Measurements from ENCODE around the gene KCNQ2. TPM values are rescaled to one million over a fixed set of nuclear protein-coding genes. Genes with fewer than 3 reads are reported as not detected.
"Not testable (repeated sequence)": the region's sequence is repeated elsewhere in the genome, so short reads cannot be mapped to it uniquely, and the experiment has no call there.

KCNQ2 gene
- total RNA-seq, 1 experiment from 2014 or later, result 0.17 TPM

DNA sequence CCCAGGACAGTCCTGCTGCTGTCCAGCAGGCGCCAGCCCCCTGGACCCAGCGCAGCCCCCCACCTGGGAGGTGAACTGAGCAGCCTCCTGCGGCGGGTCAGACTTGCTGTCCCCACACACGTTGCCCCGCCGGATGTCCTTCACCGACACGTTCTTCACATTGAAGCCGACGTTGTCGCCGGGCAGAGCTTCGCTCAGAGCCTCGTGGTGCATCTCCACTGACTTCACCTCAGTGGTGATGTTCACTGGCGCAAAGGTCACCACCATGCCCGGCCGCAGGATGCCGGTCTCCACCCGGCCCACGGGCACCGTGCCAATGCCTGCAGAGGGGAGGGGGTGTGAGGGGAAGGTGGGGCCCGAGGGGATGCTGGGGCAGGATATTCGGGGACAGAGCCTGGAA lies 18.0 kb upstream of the KCNQ2 start:
- no peak for DNase-seq (ENCODE audit: low read depth)

- DNase-seq (ENCODE audit: low read depth), result no peak
Observed at GRCh38 chr20:63488315-63489251, 16.1 kb upstream of the KCNQ2 start.

DNA sequence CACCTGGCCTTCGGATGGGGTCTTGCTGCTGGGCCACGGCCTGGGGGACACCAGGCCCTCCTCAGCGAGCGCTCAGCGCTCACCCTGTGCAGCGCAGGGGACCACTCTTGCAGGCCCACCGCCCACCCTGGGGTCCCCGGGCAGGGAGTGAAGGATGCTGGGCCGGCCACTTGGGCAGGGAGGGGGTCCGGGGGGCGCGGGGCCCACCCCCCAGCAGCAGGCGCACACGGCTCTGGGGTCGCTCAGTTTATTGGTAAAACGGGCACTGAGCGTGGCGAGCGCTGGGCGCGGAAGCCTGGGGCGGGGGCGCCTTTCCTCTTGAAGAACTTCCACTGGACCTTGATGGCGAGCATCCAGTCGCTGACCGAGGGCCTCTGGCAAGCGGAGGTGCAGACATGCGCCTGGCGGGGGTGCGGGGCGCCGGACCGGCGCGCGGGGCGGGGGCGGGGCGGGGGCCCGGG lies 15.4 kb upstream of the KCNQ2 start:
- DNase-seq (ENCODE audit: low read depth), result no peak

- DNase-seq (ENCODE audit: low read depth), result no peak
Observed at GRCh38 chr20:63487116-63487764, 14.8 kb upstream of the KCNQ2 start.

GRCh38 chr20:63486300-63486855 lies 13.9 kb upstream of the KCNQ2 start:
- DNase-seq (ENCODE audit: low read depth), result no peak

DNA sequence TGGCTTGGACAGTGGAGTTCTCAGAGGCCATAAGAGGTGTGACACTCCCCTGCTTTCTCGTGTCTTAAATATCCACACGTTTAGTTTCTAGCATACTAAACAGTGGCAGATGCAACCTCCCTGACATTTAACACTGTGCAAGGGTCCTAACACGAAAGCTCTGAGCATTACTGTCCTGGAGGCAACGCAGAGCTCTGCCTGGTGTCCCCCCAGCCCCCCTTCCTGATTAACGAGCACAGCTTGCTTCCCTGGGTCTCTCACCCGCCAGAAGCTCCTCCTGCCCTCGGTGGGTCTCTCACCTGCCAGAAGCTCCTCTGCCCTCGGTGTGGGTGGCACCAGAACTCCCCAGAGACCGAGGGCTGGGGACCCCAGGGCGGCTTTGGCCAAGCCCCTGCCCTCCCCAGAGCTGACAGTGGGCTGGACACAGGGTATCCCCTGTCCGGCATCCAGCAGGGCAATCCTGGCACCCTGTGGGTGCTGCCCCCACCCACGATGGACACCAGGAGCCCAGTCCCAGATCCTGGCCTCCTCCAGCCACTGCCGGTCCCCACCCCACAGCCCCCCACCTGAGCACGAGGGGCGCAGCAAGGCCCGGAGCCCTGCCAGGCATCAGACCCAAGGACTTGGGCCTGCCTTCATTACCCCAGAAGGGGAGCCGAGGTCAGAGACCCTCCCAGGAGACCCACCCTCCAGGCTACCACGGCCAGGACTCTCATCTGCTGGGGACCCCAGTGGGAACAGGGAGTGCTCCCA lies 12.4 kb upstream of the KCNQ2 start:
- DNase-seq (ENCODE audit: low read depth), result no peak

GRCh38 chr20:63484236-63484635 lies 11.8 kb upstream of the KCNQ2 start:
- DNase-seq (ENCODE audit: low read depth), result no peak

- DNase-seq (ENCODE audit: low read depth), result no peak
Observed at GRCh38 chr20:63483834-63484233, 11.4 kb upstream of the KCNQ2 start.

DNA sequence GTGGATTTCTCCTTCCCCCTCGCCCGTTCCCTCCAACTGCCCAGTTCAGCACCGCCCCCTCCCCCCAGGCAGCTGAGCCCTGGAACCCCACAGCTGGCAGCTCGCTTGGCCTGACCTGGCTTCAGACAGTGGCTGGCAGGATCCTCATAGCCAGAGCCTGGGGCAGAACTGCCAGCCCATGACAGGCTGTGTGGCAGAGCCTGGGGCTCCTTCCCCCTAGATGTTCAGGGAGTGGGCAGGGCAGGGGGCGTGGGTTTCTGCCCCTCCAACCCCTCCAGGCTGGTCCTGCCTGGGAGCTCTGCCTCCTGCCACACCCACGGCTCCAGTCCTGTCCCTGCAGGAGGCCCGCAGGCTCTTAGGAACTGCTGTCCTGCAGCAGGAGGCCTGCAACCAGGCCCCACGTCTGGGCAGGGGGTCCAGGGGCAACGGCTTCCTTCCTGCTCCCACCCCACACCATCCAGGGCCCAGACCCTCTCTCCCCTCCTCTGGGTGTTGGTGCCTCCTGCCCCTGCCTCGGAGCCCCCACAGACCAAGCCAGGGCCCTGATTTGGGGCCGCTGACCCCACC lies 9.6 kb upstream of the KCNQ2 start:
- no peak for DNase-seq (ENCODE audit: low read depth)

- DNase-seq (ENCODE audit: low read depth), result no peak
Observed at GRCh38 chr20:63481503-63481902, 9.0 kb upstream of the KCNQ2 start.

DNA sequence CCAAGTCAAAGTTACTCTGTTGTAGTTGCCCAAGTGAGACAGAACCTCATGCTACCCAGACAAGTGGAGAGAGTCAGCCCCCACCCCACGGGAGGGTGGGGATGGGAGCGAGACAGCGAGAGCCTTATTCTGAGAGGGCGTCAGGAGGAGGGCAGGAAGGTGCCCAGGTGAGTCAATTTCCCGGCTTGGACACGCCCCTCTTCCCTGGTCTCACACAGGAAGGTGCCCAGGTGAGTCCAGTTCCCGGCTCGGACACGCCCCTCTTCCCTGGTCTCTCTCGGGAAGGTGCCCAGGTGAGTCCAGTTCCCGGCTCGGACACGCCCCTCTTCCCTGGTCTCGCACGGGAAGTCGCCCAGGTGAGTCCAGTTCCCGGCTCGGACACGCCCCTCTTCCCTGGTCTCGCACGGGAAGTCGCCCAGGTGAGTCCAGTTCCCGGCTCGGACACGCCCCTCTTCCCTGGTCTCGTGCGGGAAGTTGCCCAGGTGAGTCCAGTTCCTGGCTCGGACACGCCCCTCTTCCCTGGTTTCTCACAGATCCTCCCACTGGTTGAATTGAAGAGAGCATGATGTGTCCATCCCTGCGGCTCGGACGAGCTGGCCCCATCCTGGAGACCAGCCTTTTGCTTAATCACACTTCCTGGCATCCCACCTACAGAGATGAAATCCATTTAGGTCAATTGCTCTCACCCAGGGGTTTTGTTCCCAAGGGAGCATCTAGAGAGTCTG lies 7.4 kb upstream of the KCNQ2 start:
- not testable (repeated sequence) for DNase-seq (ENCODE audit: low read depth)

GRCh38 chr20:63478346-63479302 lies 6.2 kb upstream of the KCNQ2 start:
- no peak for DNase-seq (ENCODE audit: low read depth)

DNA sequence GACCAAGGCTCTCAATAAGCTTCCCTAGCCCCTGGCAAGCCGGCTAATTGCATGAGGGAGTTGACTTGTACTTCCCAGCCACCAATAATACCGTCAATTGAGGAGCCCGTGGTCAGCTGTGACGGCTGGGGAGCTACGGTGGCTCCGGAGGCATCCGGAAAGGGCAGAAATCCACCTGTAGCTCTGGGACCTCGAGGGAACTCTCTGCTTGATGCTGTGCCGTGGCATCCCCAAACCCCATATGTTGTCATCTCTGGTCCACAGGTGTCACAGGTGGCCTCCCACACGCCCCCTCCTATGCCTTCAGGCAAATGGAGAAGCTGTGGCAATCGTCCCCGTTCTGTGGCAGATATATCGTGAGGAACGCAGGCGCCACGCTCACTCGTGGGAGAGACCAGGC lies 5.5 kb upstream of the KCNQ2 start:
- no peak for DNase-seq (ENCODE audit: low read depth)

- DNase-seq (ENCODE audit: low read depth), result no peak
Observed at GRCh38 chr20:63477061-63477616, 4.7 kb upstream of the KCNQ2 start.

GRCh38 chr20:63475209-63475608 lies 2.8 kb upstream of the KCNQ2 start:
- peak; percentile 63 for DNase-seq (ENCODE audit: low read depth)

GRCh38 chr20:63473555-63474449 lies 1.3 kb upstream of the KCNQ2 start:
- peak; percentile 36 for DNase-seq (ENCODE audit: low read depth)

DNA sequence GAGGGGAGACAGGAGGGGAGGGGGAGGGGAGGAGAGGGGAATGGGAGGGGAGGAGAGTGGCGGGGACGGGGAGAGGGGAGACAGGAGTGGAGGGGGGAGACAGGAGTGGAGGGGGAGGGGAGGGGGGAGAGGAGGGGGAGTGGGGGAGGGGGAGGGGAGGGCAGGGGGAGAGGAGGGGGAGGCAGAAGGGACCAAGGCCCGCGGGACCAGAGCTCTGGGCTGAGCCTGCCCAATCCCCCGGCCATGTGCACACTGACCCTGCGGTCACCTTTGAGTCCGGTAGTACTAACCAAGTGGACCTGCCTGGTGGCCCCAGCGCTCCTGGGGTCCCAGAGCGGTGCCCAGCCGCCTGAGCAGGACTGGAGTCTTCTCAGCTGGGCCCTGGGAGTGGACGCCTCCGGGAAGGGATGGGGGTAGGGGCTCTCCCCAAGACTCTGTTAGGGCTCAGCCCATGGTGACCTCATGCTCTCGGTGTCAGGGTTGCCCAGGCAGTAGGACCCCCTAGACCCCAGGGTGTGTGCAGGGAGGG lies 471 bp upstream of the KCNQ2 start:
- DNase-seq (ENCODE audit: low read depth), result no peak

DNA sequence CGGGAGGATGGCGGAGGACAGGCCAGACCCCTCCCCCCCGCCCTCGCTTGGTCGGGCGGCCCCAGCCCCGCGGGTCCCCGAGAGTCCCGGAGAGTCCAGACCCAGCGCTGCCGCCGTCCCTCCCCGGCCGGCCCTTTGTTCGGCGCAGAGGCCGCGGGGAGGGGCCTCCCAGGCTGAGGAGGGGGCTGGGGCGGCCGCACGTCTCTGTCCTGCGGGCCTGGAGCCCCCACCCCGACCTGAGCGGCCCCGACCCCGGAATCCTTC lies 806 bp downstream of the KCNQ2 start:
- DNase-seq (ENCODE audit: low read depth), result no peak
